Stimulated activated CD4-positive, alpha-beta T cell treated with anti-CD3 and anti-CD28 coated beads, Interleukin-2, amount 100 ng/mL, for 24 hours (primary cell): ENCODE results near the gene SMAGP.
A peak's percentile ranks its signal among the peaks of the same experiment; 100 is the strongest.
"Not testable (repeated sequence)": the region's sequence is repeated elsewhere in the genome, so short reads cannot be mapped to it uniquely, and the experiment has no call there.

Experiments
- DNase-seq, 2 donors: peaks; one replicate each; pipeline ENCODE4 v3.0.0-alpha.2; 2020

Gene SMAGP

GRCh38 chr12:51270067-51270950, at the start of gene SMAGP:
Gene SMAGP (minus strand): TSS chr12:51270415. CDS start chr12:51269278, 1,137 bp downstream.
- peak; percentile 46 to 55 for DNase-seq

- no peak for DNase-seq
Observed at GRCh38 chr12:51318846-51319599, 48.8 kb upstream of the SMAGP start.

- DNase-seq, result not testable (repeated sequence)
Observed at GRCh38 chr12:51318057-51318806, 48.0 kb upstream of the SMAGP start.

GRCh38 chr12:51311389-51311788, 41.2 kb upstream of the SMAGP start:
- no peak for DNase-seq

- DNase-seq, result no peak
Observed at GRCh38 chr12:51307655-51308593, 37.7 kb upstream of the SMAGP start.

GRCh38 chr12:51306507-51306906, 36.3 kb upstream of the SMAGP start:
- no peak for DNase-seq

- DNase-seq, result not testable (repeated sequence)
Observed at GRCh38 chr12:51300768-51301167, 30.6 kb upstream of the SMAGP start.

GRCh38 chr12:51295651-51296050, 25.4 kb upstream of the SMAGP start:
- DNase-seq, result no peak

- not testable (repeated sequence) for DNase-seq
Observed at GRCh38 chr12:51294097-51294496, 23.9 kb upstream of the SMAGP start.

GRCh38 chr12:51293696-51294095, 23.5 kb upstream of the SMAGP start:
- DNase-seq, result no peak

- not testable (repeated sequence) for DNase-seq
Observed at GRCh38 chr12:51291603-51292513, 21.6 kb upstream of the SMAGP start.

GRCh38 chr12:51285843-51286242, 15.6 kb upstream of the SMAGP start:
- DNase-seq, result no peak

GRCh38 chr12:51281202-51281924, 11.1 kb upstream of the SMAGP start:
- no peak for DNase-seq

- DNase-seq, result no peak
Observed at GRCh38 chr12:51275088-51275487, 4.9 kb upstream of the SMAGP start.

- DNase-seq, result not testable (repeated sequence)
Observed at GRCh38 chr12:51272810-51273209, 2.6 kb upstream of the SMAGP start.

- no peak for DNase-seq
Observed at GRCh38 chr12:51270951-51271518, 820 bp upstream of the SMAGP start.

GRCh38 chr12:51269174-51270066, 795 bp downstream of the SMAGP start:
- peak; percentile 63 to 66 for DNase-seq

- no peak for DNase-seq
Observed at GRCh38 chr12:51265024-51265423, 5.2 kb downstream of the SMAGP start.

- DNase-seq, result no peak
Observed at GRCh38 chr12:51264297-51264696, 5.9 kb downstream of the SMAGP start.
